GM12878 (cell line): ENCODE data around the gene SLC6A17. TPM values are rescaled to one million over a fixed set of nuclear protein-coding genes. Genes with fewer than 3 reads are reported as not detected.
A peak's percentile ranks its signal among the peaks of the same experiment; 100 is the strongest.

Source experiments
- ATAC-seq: fragments of 200-7000 bp; cut with Tn5 transposase; 3 replicates; pipeline ENCODE4 v1.9.1; 2020; ENCODE audit warnings: mild to moderate bottlenecking, moderate library complexity
- BruUV-seq: library from RNA; stranded (reverse); fragments of 400-500 nt; replicated peaks from 2 replicates; lab custom pipeline; 2021; lab: Mats Ljungman, UMichigan
- CTCF ChIA-PET: fragments of 300-600 bp; sonication (Branson Sonifier 250); formaldehyde crosslinking; extraction: SDS; loops from one replicate; lab custom pipeline; 2021; ENCODE audit warnings: inconsistent platforms; lab: Yijun Ruan, JAX
- POLR2A ChIA-PET: fragments of 350-600 bp; formaldehyde crosslinking; extraction: SDS; loops from one replicate; lab custom pipeline; 2021; ENCODE audit warnings: inconsistent platforms; lab: Charles Lee
- RAD21 ChIA-PET: fragments of 300-600 bp; sonication (Branson Sonifier 250); formaldehyde crosslinking; loops from one replicate; lab custom pipeline; 2023; ENCODE audit warnings: antibody characterized with exemption; ENCODE audit not compliant: unreplicated experiment; lab: Charles Lee
- SMC1A ChIA-PET: fragments of 300-600 bp; sonication (Branson Sonifier 250); formaldehyde crosslinking; loops from one replicate; lab custom pipeline; 2023; ENCODE audit not compliant: unreplicated experiment, uncharacterized antibody; lab: Charles Lee
- DNase-seq: peaks from one replicate; pipeline ENCODE4 v3.0.0-alpha.2; 2011; ENCODE audit warnings: low read depth, low spot score
- FAIRE-seq: peaks from 3 replicates; lab custom pipeline; 2011; peaks lifted over from hg19 to GRCh38; lab: Jason Lieb, UNC
- H2AFZ ChIP-seq: 2 replicates; pipeline ENCODE4 v1.6.0; 2011; ENCODE audit warnings: low read depth, low read length, control low read depth; ENCODE audit not compliant: control insufficient read depth
- H3K27ac ChIP-seq: 2 replicates; pipeline ENCODE4 v1.5.1; 2011; ENCODE audit warnings: control low read depth; ENCODE audit not compliant: control insufficient read depth, insufficient read depth
- H3K27me3 ChIP-seq, 2 experiments: replicated peaks in 1 of 2; 2 replicates each; pipeline versions ENCODE4 v1.6.0 to v1.6.1; 2011; ENCODE audit warnings: low read length in 1 of 2; ENCODE audit not compliant: control insufficient read depth in 2 of 2, insufficient read depth in 2 of 2
- H3K36me3 ChIP-seq, 2 experiments: 2 replicates each; pipeline ENCODE4 v1.5.1; 2011; ENCODE audit warnings: low read length in 1 of 2; ENCODE audit not compliant: control insufficient read depth in 2 of 2, insufficient read depth in 2 of 2
- H3K4me1 ChIP-seq: 2 replicates; pipeline ENCODE4 v1.6.1; 2011; ENCODE audit warnings: mild to moderate bottlenecking, low read length, moderate library complexity, mixed read lengths; ENCODE audit not compliant: control insufficient read depth, insufficient read depth
- H3K4me2 ChIP-seq: 2 replicates; pipeline ENCODE4 v1.6.0; 2011; ENCODE audit warnings: control low read depth; ENCODE audit not compliant: control insufficient read depth, insufficient read depth
- H3K4me3 ChIP-seq: fragments of 200-600 bp; sonication (generic); 2 replicates; pipeline ENCODE4 v1.5.1; 2016
- H3K79me2 ChIP-seq: 2 replicates; pipeline ENCODE4 v1.6.0; 2011; ENCODE audit warnings: low read length; ENCODE audit not compliant: control insufficient read depth, insufficient read depth
- H3K9ac ChIP-seq: 2 replicates; pipeline ENCODE4 v1.8.0; 2011; ENCODE audit warnings: low read length, control low read depth, mixed read lengths; ENCODE audit not compliant: control insufficient read depth, insufficient read depth
- H3K9me3 ChIP-seq: replicated peaks from 3 replicates; pipeline ENCODE4 v1.5.1; 2011; ENCODE audit warnings: mild to moderate bottlenecking, low read length; ENCODE audit not compliant: control insufficient read depth, insufficient read depth
- H4K20me1 ChIP-seq: 2 replicates; pipeline ENCODE4 v1.6.0; 2011; ENCODE audit not compliant: control insufficient read depth, insufficient read depth
- BACH1 ChIP-seq: fragments of 450-650 bp; IDR thresholded peaks from 2 replicates; pipeline ENCODE4 v1.6.1; 2017; ENCODE audit warnings: mild to moderate bottlenecking, borderline replicate concordance
- BHLHE40 ChIP-seq, 2 experiments: fragments of 450-650 bp in 1 of 2; IDR thresholded peaks; 2 replicates each; pipeline ENCODE4 v1.6.1; 2011 to 2017; ENCODE audit warnings: low read depth in 2 of 2, borderline replicate concordance in 1 of 2, improper control_type of control experiment in 1 of 2, low read length in 1 of 2, mild to moderate bottlenecking in 1 of 2
- IKZF1 ChIP-seq: fragments of 450-650 bp; conservative IDR thresholded peaks from 2 replicates; pipeline ENCODE4 v1.6.1; 2017; ENCODE audit warnings: antibody characterized with exemption, mild to moderate bottlenecking
- NR2C1 ChIP-seq: fragments of 450-650 bp; IDR thresholded peaks from 2 replicates; pipeline ENCODE4 v1.6.1; 2017; ENCODE audit warnings: antibody characterized with exemption, mild to moderate bottlenecking, moderate library complexity
- SUZ12 ChIP-seq: fragments of 200-600 bp; sonication (generic); IDR thresholded peaks from one replicate; pipeline ENCODE4 v1.6.1; 2018; ENCODE audit warnings: antibody characterized with exemption, mild to moderate bottlenecking; ENCODE audit not compliant: unreplicated experiment
- YY1 ChIP-seq: IDR thresholded peaks from 2 replicates; pipeline ENCODE4 v1.6.1; 2011; ENCODE audit warnings: low read depth, mild to moderate bottlenecking, low read length
- WGBS: methylation state at CpG from one replicate; pipeline ENCODE4 v1.1.6; 2016; ENCODE audit warnings: low lambda C conversion rate; ENCODE audit not compliant: insufficient replicate concordance, insufficient coverage; ENCODE audit errors: missing lambda C conversion rate; 5-methylcytosine and 5-hydroxymethylcytosine counted together
- in situ Hi-C: fragments of 300-500 bp; cut with MboI; formaldehyde crosslinking; loops from 9 replicates; pipeline ENCODE4 v1.14.3; 2018; ENCODE audit warnings: mixed read lengths
- intact Hi-C: fragments of 100-400 bp; cut with micrococcal nuclease; formaldehyde crosslinking; loops from one replicate; pipeline ENCODE4 v1.14.2; 2022; ENCODE audit not compliant: unreplicated experiment
- polyA plus RNA-seq, 11 experiments: library from polyadenylated mRNA; depleted of rRNA in 4 of 11; unstranded in 6 of 11; stranded (reverse) in 5 of 11; fragments of >200 nt; fragmentation: Nextera tagmentation in 4 of 11; fragmentation: Illumina TruSeq in 1 of 11; extraction: Ambion mirVana in 4 of 11; extraction: Trizol in 1 of 11; gene quantifications; 1 replicate in 1 of 11; 2 replicates in 10 of 11; pipeline versions ENCODE4 v1.2.1 to v1.2.3, GENCODE V29; 2011 to 2016; ENCODE audit warnings: inconsistent platforms in 2 of 11, missing spikeins in 2 of 11, low read depth in 1 of 11
- total RNA-seq, 4 experiments: library from RNA; depleted of rRNA in 3 of 4; stranded (reverse); fragments of >200 nt in 3 of 4; fragmentation: Illumina TruSeq in 1 of 4; extraction: Trizol in 1 of 4; gene quantifications; 2 replicates each; pipeline versions ENCODE4 v1.2.1 to v1.2.3, GENCODE V29; 2013 to 2021
- TF ChIP-seq, protein P1 (sequence below), 3 experiments: IDR thresholded peaks in 2 of 3; conservative IDR thresholded peaks in 1 of 3; 2 replicates each; pipeline ENCODE4 v1.5.1; 2011; ENCODE audit warnings: low read depth in 3 of 3, low read length in 3 of 3, mild to moderate bottlenecking in 3 of 3, control low read depth in 2 of 3, moderate library complexity in 2 of 3, inconsistent platforms in 1 of 3, mixed read lengths in 1 of 3; ENCODE audit not compliant: control insufficient read depth in 2 of 3, insufficient read depth in 1 of 3; ENCODE audit errors: extremely low read depth in 1 of 3
- TF ChIP-seq, protein P2 (sequence below): fragments of 450-650 bp; IDR thresholded peaks from 2 replicates; pipeline ENCODE4 v1.6.1; 2017; ENCODE audit warnings: mild to moderate bottlenecking, moderate library complexity
- TF ChIP-seq, protein P3 (sequence below): IDR thresholded peaks from 2 replicates; pipeline ENCODE4 v1.6.1; 2011; ENCODE audit warnings: borderline replicate concordance, low read depth, mild to moderate bottlenecking, moderate library complexity, mixed read lengths, low read length; ENCODE audit not compliant: insufficient read depth; ENCODE audit errors: extremely low read length

The SLC6A17 gene
- total and polyA plus RNA-seq, 10 of the 15 experiments (the other 5 are each of a cell fraction or from before 2014, with no cell fraction given) = not detected

DNA sequence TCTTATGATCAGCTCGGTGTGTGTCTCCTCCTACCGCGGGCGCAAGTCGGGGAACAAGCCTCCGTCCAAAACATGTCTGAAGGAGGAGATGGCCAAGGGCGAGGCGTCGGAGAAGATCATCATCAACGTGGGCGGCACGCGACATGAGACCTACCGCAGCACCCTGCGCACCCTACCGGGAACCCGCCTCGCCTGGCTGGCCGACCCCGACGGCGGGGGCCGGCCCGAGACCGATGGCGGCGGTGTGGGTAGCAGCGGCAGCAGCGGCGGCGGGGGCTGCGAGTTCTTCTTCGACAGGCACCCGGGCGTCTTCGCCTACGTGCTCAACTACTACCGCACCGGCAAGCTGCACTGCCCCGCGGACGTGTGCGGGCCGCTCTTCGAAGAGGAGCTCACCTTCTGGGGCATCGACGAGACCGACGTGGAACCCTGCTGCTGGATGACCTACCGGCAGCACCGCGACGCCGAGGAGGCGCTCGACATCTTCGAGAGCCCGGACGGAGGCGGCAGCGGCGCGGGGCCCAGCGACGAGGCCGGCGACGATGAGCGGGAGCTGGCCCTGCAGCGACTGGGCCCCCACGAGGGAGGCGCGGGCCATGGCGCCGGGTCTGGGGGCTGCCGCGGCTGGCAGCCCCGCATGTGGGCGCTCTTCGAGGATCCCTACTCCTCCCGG, 61.3 kb downstream of the SLC6A17 start:
- no peaks in the 10 kb centered on the region for H4K20me1 ChIP-seq
- TF ChIP-seq IKZF1 (peak; percentile 47; the same call in 1 of the 2 replicates), BACH1 (0 out of 2 replicates have a peak, but pooled peaks have one; percentile 31), BHLHE40 (IDR thresholded peaks at IDR 0.05; ENCODE audit: borderline replicate concordance in 1 of 2, low read depth in 2 of 2, low read length in 1 of 2) (peak; percentile 75 to 91), YY1 (0 out of 2 replicates have a peak, but pooled peaks have one; percentile 19), SUZ12 (peak; percentile 93), NR2C1 (no peak)
- TF ChIP-seq, protein P1, sequence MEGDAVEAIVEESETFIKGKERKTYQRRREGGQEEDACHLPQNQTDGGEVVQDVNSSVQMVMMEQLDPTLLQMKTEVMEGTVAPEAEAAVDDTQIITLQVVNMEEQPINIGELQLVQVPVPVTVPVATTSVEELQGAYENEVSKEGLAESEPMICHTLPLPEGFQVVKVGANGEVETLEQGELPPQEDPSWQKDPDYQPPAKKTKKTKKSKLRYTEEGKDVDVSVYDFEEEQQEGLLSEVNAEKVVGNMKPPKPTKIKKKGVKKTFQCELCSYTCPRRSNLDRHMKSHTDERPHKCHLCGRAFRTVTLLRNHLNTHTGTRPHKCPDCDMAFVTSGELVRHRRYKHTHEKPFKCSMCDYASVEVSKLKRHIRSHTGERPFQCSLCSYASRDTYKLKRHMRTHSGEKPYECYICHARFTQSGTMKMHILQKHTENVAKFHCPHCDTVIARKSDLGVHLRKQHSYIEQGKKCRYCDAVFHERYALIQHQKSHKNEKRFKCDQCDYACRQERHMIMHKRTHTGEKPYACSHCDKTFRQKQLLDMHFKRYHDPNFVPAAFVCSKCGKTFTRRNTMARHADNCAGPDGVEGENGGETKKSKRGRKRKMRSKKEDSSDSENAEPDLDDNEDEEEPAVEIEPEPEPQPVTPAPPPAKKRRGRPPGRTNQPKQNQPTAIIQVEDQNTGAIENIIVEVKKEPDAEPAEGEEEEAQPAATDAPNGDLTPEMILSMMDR (IDR thresholded peaks at IDR 0.05 in 2 of 3, conservative IDR thresholded peaks at IDR 0.05 in 1 of 3; ENCODE audit: control insufficient read depth in 2 of 3, extremely low read depth in 1 of 3, insufficient read depth in 1 of 3, low read depth in 3 of 3, low read length in 3 of 3) = 0 out of 6 replicates have a peak, but pooled peaks of 1 of the 3 experiments have one; percentile 3
- TF ChIP-seq, protein P2, sequence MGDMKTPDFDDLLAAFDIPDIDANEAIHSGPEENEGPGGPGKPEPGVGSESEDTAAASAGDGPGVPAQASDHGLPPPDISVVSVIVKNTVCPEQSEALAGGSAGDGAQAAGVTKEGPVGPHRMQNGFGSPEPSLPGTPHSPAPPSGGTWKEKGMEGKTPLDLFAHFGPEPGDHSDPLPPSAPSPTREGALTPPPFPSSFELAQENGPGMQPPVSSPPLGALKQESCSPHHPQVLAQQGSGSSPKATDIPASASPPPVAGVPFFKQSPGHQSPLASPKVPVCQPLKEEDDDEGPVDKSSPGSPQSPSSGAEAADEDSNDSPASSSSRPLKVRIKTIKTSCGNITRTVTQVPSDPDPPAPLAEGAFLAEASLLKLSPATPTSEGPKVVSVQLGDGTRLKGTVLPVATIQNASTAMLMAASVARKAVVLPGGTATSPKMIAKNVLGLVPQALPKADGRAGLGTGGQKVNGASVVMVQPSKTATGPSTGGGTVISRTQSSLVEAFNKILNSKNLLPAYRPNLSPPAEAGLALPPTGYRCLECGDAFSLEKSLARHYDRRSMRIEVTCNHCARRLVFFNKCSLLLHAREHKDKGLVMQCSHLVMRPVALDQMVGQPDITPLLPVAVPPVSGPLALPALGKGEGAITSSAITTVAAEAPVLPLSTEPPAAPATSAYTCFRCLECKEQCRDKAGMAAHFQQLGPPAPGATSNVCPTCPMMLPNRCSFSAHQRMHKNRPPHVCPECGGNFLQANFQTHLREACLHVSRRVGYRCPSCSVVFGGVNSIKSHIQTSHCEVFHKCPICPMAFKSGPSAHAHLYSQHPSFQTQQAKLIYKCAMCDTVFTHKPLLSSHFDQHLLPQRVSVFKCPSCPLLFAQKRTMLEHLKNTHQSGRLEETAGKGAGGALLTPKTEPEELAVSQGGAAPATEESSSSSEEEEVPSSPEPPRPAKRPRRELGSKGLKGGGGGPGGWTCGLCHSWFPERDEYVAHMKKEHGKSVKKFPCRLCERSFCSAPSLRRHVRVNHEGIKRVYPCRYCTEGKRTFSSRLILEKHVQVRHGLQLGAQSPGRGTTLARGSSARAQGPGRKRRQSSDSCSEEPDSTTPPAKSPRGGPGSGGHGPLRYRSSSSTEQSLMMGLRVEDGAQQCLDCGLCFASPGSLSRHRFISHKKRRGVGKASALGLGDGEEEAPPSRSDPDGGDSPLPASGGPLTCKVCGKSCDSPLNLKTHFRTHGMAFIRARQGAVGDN = peak; percentile 33; the same call in 1 of the 2 replicates
- TF ChIP-seq, protein P3, sequence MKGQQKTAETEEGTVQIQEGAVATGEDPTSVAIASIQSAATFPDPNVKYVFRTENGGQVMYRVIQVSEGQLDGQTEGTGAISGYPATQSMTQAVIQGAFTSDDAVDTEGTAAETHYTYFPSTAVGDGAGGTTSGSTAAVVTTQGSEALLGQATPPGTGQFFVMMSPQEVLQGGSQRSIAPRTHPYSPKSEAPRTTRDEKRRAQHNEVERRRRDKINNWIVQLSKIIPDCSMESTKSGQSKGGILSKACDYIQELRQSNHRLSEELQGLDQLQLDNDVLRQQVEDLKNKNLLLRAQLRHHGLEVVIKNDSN = no peak
- TF ChIP-seq, all 136 proteins: peak for 7
- in situ Hi-C loops = no loop called here
- CTCF ChIA-PET = interaction anchor here (0.8 to 18.8 kb wide), 5 partner anchors 9 to 284 kb away, joined by 3 to 753 read pairs (median 9); no protein-coding TSS in a partner anchor
- no peak overlapping the region for H3K27ac ChIP-seq
- H3K9ac ChIP-seq = no peak overlapping the region
- no peaks in the 10 kb centered on the region for H3K36me3 ChIP-seq
- 8% methylated on average over 78 of the region's 81 CpGs for WGBS
- RAD21 ChIA-PET = interaction anchor here (0.7 to 6.4 kb wide), 8 partner anchors 28 to 285 kb away, joined by 3 to 319 read pairs (median 4); partner anchors contain the start of gene RBM15
- FAIRE-seq = no peak
- intact Hi-C loops = no loop called here
- H3K4me3 ChIP-seq = peak overlapping the region; percentile 73
- peaks cover 0 to 14% of the 10 kb centered on the region in 2 experiments; a peak in 1 of 4 replicates for H3K27me3 ChIP-seq
- ATAC-seq = peak; percentile 0; the same call in 1 of the 3 replicates
- no peaks in the 10 kb centered on the region for H3K79me2 ChIP-seq
- BruUV-seq = TSS peak; percentile 69
- peak overlapping the region; percentile 66; the same call in 1 of the 2 replicates for H2AFZ ChIP-seq
- DNase-seq = no peak
- H3K4me1 ChIP-seq = peaks cover 4% of the 10 kb centered on the region; the same call in 1 of the 2 replicates
- H3K4me2 ChIP-seq = peak overlapping the region; percentile 99
- POLR2A ChIA-PET = interaction anchor here (0.6 kb wide), 1 partner anchor 167 kb away, joined by 4 read pairs; no protein-coding TSS in a partner anchor
- no peaks in the 10 kb centered on the region for H3K9me3 ChIP-seq
- SMC1A ChIA-PET = interaction anchor here (1.0 to 17.8 kb wide), 4 partner anchors 88 to 249 kb away, joined by 3 to 524 read pairs (median 6); no protein-coding TSS in a partner anchor
